Muscle of leg (tissue), 11 donors: ENCODE data around the gene CARD11. TPM values are rescaled to one million over a fixed set of nuclear protein-coding genes. Genes with fewer than 3 reads are reported as not detected.

ENCODE experiments used
- DNase-seq: peaks from one replicate; pipeline ENCODE4 v3.0.0; 2013
- H3K27ac ChIP-seq: one replicate; pipeline ENCODE4 v1.5.1; 2013; ENCODE audit warnings: mild to moderate bottlenecking, low read length, control low read depth
- H3K27me3 ChIP-seq: one replicate; pipeline ENCODE4 v1.6.1; 2013; ENCODE audit warnings: low read length; ENCODE audit not compliant: control insufficient read depth, insufficient read depth
- H3K36me3 ChIP-seq: one replicate; pipeline ENCODE4 v1.6.1; 2013; ENCODE audit warnings: low read length; ENCODE audit not compliant: control insufficient read depth, insufficient read depth
- H3K4me1 ChIP-seq: one replicate; pipeline ENCODE4 v1.6.1; 2013; ENCODE audit warnings: low read length; ENCODE audit not compliant: control insufficient read depth, insufficient read depth
- H3K4me3 ChIP-seq: one replicate; pipeline ENCODE4 v1.5.1; 2013; ENCODE audit warnings: low read length, control low read depth
- H3K9me3 ChIP-seq: replicated peaks from 2 replicates; pipeline ENCODE4 v1.6.1; 2013; ENCODE audit warnings: low read depth, low read length; ENCODE audit not compliant: control insufficient read depth
- WGBS: methylation state at CpG from one replicate; pipeline ENCODE4 v1.1.5; 2013; ENCODE audit warnings: missing lambda C conversion rate; ENCODE audit not compliant: insufficient coverage; 5-methylcytosine and 5-hydroxymethylcytosine counted together
- polyA plus RNA-seq, 8 donors: library from polyadenylated mRNA; unstranded; fragments of 120-200 nt; gene quantifications; one replicate each; pipeline versions ENCODE4 v1.2.1 to v1.2.3, GENCODE V29; 2013; ENCODE audit warnings: inconsistent platforms in 1 of 8, low replicate concordance in 1 of 8; ENCODE audit not compliant: insufficient read length in 8 of 8, insufficient read depth in 1 of 8
- total RNA-seq: library from RNA; stranded (reverse); fragments of 120-200 nt; gene quantifications from one replicate; pipeline ENCODE4 v1.2.4, GENCODE V29; 2013

CARD11 gene
- total and polyA plus RNA-seq, 9 donors = 0.09 to 0.55 (median 0.33) TPM

- Histone ChIP-seq H3K36me3 (no peaks in the 10 kb centered on the region), H3K4me3 (no peak overlapping the region), H3K27ac (no peak overlapping the region), H3K4me1 (no peaks in the 10 kb centered on the region), H3K9me3 (peaks cover 5% of the 10 kb centered on the region), H3K27me3 (no peaks in the 10 kb centered on the region)
- WGBS = 56% methylated on average over 1 of the region's 4 CpGs
- no peak for DNase-seq
Measured at GRCh38 chr7:3076700-3077099, 33.0 kb upstream of the CARD11 start.

GRCh38 chr7:3076163-3076562 lies 32.5 kb upstream of the CARD11 start:
- Histone ChIP-seq H3K27ac (no peak overlapping the region), H3K36me3 (no peaks in the 10 kb centered on the region), H3K9me3 (peaks cover 5% of the 10 kb centered on the region), H3K27me3 (no peaks in the 10 kb centered on the region), H3K4me3 (no peak overlapping the region), H3K4me1 (no peaks in the 10 kb centered on the region)
- DNase-seq = no peak
- WGBS = 86% methylated on average over 1 of the region's 3 CpGs

- WGBS = no CpG with 5 or more reads among the region's 4 CpGs
- H3K4me1 ChIP-seq = no peaks in the 10 kb centered on the region
- no peak for DNase-seq
- H3K27me3 ChIP-seq = no peaks in the 10 kb centered on the region
- no peak overlapping the region for H3K4me3 ChIP-seq
- H3K27ac ChIP-seq = no peak overlapping the region
- peaks cover 5% of the 10 kb centered on the region for H3K9me3 ChIP-seq
- H3K36me3 ChIP-seq = no peaks in the 10 kb centered on the region
Measured at GRCh38 chr7:3075441-3075840, 31.8 kb upstream of the CARD11 start.

- H3K4me1 ChIP-seq = no peaks in the 10 kb centered on the region
- H3K9me3 ChIP-seq = peaks cover 5% of the 10 kb centered on the region
- H3K27ac ChIP-seq = no peak overlapping the region
- WGBS = 32% methylated on average over 4 of the region's 4 CpGs
- H3K4me3 ChIP-seq = no peak overlapping the region
- DNase-seq = no peak
- H3K36me3 ChIP-seq = no peaks in the 10 kb centered on the region
- no peaks in the 10 kb centered on the region for H3K27me3 ChIP-seq
Measured at GRCh38 chr7:3074459-3074821, 30.8 kb upstream of the CARD11 start.

GRCh38 chr7:3073763-3074458 lies 30.2 kb upstream of the CARD11 start:
- H3K9me3 ChIP-seq = peaks cover 5% of the 10 kb centered on the region
- H3K36me3 ChIP-seq = no peaks in the 10 kb centered on the region
- H3K27ac ChIP-seq = no peak overlapping the region
- no peak overlapping the region for H3K4me3 ChIP-seq
- H3K27me3 ChIP-seq = no peaks in the 10 kb centered on the region
- DNase-seq = no peak
- H3K4me1 ChIP-seq = no peaks in the 10 kb centered on the region
- WGBS = 40% methylated on average over 2 of the region's 6 CpGs

GRCh38 chr7:3070908-3071307 lies 27.2 kb upstream of the CARD11 start:
- H3K27ac ChIP-seq = no peak overlapping the region
- H3K36me3 ChIP-seq = no peaks in the 10 kb centered on the region
- WGBS = no CpG with 5 or more reads among the region's 4 CpGs
- no peak for DNase-seq
- H3K27me3 ChIP-seq = no peaks in the 10 kb centered on the region
- no peaks in the 10 kb centered on the region for H3K4me1 ChIP-seq
- H3K9me3 ChIP-seq = peaks cover 3% of the 10 kb centered on the region
- H3K4me3 ChIP-seq = no peak overlapping the region

- H3K9me3 ChIP-seq = no peaks in the 10 kb centered on the region
- no peaks in the 10 kb centered on the region for H3K27me3 ChIP-seq
- no peak overlapping the region for H3K4me3 ChIP-seq
- no peaks in the 10 kb centered on the region for H3K4me1 ChIP-seq
- no peak for DNase-seq
- 71% methylated on average over 4 of the region's 10 CpGs for WGBS
- H3K27ac ChIP-seq = no peak overlapping the region
- H3K36me3 ChIP-seq = no peaks in the 10 kb centered on the region
Measured at GRCh38 chr7:3069771-3070449, 26.2 kb upstream of the CARD11 start.

- no peaks in the 10 kb centered on the region for H3K4me1 ChIP-seq
- peak; percentile 10 for DNase-seq
- H3K36me3 ChIP-seq = no peaks in the 10 kb centered on the region
- H3K27ac ChIP-seq = no peak overlapping the region
- no peak overlapping the region for H3K4me3 ChIP-seq
- WGBS = 70% methylated on average over 2 of the region's 4 CpGs
- H3K9me3 ChIP-seq = no peaks in the 10 kb centered on the region
- peaks cover 4% of the 10 kb centered on the region for H3K27me3 ChIP-seq
Measured at GRCh38 chr7:3068530-3068929, 24.9 kb upstream of the CARD11 start.

GRCh38 chr7:3067606-3068380 lies 24.1 kb upstream of the CARD11 start:
- DNase-seq = no peak
- WGBS = 80% methylated on average over 2 of the region's 2 CpGs
- Histone ChIP-seq H3K27ac (no peak overlapping the region), H3K9me3 (no peaks in the 10 kb centered on the region), H3K27me3 (peaks cover 6% of the 10 kb centered on the region), H3K4me1 (no peaks in the 10 kb centered on the region), H3K4me3 (no peak overlapping the region), H3K36me3 (no peaks in the 10 kb centered on the region)

GRCh38 chr7:3067193-3067592 lies 23.5 kb upstream of the CARD11 start:
- WGBS = 13% methylated on average over 1 of the region's 3 CpGs
- H3K9me3 ChIP-seq = no peaks in the 10 kb centered on the region
- H3K27me3 ChIP-seq = peaks cover 6% of the 10 kb centered on the region
- no peak overlapping the region for H3K27ac ChIP-seq
- H3K4me3 ChIP-seq = no peak overlapping the region
- H3K36me3 ChIP-seq = no peaks in the 10 kb centered on the region
- no peaks in the 10 kb centered on the region for H3K4me1 ChIP-seq
- no peak for DNase-seq
